ENCODE data around the gene MEGF11.

- TF ChIP-seq POLR2A (IDR thresholded peaks at IDR 0.05) (no peak), CTCF (IDR thresholded peaks at IDR 0.05) (no peak)
Observed at GRCh38 chr15:65942436-65942835, 311.1 kb downstream of the MEGF11 start.
